Choroid plexus epithelial cell (primary cell): ENCODE data around the gene IRF2.

Experiments
- DNase-seq: peaks from one replicate; pipeline ENCODE4 v3.0.0-alpha.2; 2010; ENCODE audit warnings: low read depth
- H3K4me3 ChIP-seq: 2 replicates; pipeline ENCODE4 v1.5.1; 2011; ENCODE audit warnings: low read depth, mild to moderate bottlenecking, control low read depth, low read length, moderate library complexity
- TF ChIP-seq, protein P1 (sequence below): conservative IDR thresholded peaks from 2 replicates; pipeline ENCODE4 v1.5.1; 2011; ENCODE audit warnings: low read depth, mild to moderate bottlenecking, control low read depth, inconsistent platforms, low read length, moderate library complexity

IRF2 gene

GRCh38 chr4:184475096-184475461 is 729 bp upstream of the IRF2 start:
- H3K4me3 ChIP-seq = peak overlapping the region; percentile 73
- TF ChIP-seq, protein P1, sequence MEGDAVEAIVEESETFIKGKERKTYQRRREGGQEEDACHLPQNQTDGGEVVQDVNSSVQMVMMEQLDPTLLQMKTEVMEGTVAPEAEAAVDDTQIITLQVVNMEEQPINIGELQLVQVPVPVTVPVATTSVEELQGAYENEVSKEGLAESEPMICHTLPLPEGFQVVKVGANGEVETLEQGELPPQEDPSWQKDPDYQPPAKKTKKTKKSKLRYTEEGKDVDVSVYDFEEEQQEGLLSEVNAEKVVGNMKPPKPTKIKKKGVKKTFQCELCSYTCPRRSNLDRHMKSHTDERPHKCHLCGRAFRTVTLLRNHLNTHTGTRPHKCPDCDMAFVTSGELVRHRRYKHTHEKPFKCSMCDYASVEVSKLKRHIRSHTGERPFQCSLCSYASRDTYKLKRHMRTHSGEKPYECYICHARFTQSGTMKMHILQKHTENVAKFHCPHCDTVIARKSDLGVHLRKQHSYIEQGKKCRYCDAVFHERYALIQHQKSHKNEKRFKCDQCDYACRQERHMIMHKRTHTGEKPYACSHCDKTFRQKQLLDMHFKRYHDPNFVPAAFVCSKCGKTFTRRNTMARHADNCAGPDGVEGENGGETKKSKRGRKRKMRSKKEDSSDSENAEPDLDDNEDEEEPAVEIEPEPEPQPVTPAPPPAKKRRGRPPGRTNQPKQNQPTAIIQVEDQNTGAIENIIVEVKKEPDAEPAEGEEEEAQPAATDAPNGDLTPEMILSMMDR = no peak
- DNase-seq = peak; percentile 61

DNA sequence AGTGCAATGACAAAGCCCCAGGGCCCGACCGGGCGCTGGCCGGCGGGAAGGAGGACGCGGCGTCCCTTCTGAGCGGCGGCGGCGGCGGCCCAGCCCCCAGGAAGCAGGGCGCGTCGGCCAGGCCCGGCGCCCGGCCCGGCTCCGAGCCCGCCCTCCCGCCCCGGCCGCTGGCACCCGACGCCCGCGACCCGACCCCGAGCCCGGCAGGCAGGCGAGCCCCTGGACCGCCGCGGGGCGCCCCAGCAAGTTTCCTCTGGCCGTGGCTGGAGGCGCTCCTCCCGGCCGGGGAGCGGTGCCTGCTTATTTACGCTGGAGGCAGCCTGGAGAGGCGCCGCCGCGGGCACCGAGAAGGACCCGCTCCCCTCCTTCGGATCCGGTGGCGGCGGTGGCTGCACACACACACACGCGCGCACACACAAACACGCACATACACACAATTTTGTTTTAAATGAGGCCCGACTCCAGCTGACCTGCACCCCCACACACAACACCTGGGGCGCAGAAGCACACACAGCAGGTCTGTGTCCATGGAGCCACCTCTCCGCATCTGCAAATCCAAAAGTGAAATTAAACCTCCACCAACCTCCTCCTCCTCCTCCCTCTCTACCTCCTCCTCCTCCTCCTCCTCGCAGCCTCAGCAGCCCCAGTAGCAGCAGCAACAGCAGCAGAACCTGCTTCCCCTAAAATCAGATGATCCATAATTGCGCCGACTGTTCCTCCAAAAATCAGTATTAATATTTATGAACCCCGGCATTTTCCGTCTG is 669 bp downstream of the IRF2 start:
- H3K4me3 ChIP-seq = peak overlapping the region; percentile 93
- TF ChIP-seq, protein P1 = no peak
- DNase-seq = peak; percentile 52

DNA sequence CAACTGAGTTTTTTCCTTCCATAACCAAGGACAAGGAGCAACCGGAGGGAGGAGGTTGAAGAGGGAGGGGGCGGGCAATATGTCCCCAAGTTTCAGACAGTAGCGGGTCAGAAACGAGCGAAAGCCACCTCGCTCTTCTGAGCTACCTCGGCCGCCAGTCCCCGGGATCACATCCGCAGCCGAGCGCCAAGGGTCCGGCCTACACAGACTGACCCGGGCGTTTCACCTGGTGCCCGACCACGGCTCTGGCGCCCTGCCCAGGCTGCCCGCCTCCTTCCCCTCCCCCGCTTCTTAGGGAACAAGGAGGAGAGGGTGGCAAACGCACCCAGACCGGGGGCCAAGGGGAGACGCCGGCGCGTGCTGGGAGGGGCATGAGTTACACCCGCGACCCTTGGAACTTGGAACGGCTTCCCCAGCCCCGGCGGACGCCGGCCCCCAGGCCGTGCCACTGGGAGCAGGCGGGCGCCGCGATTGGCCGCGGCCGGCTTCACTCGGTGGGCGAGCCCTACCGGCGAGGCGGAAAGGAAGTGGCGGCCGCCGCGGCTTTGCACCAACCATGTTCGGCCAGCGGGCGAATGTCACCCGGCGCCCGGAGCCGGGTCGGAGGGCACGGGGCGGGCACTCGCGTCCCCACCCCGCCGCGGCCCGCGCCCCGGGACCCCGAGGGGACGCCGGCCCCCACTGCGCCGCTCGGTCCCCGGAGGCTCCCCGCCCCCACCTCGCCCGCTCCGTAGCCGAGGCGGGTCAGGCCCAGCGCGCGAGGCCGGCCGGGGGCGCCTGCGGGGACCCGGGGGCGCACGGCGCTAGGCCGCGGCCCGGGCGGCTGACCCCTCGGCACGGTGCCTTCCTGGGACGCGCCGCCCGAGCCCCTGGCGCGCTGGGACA is 1.5 kb downstream of the IRF2 start:
- TF ChIP-seq, protein P1 = no peak
- peak overlapping the region; percentile 93 for H3K4me3 ChIP-seq
- DNase-seq = peak; percentile 60

GRCh38 chr4:184471881-184472613 is 2.3 kb downstream of the IRF2 start:
- DNase-seq = peak; percentile 33
- TF ChIP-seq, protein P1 = peak; percentile 24
- H3K4me3 ChIP-seq = peak overlapping the region; percentile 93

- TF ChIP-seq, protein P1 = no peak
- H3K4me3 ChIP-seq = no peak overlapping the region
- DNase-seq = no peak
Measured at GRCh38 chr4:184470785-184471110, 3.6 kb downstream of the IRF2 start.

DNA sequence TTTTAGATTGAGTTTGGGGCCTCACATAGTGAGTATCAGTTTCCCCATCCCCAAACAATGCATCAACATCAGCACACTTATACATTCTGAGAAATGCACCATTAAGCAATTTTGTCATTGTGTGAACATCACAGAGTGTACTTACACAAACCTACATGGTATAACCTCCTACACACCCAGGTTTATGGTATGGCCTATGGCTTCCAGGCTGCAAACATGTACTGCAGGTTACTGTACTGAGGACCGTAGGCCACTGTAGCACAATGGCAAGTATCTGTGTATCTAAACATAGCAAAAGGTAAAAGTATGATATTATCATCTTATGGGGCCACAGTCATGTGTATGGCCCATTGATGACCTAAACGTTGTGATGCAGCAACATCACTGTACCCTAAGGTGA is 7.7 kb downstream of the IRF2 start:
- no peak for DNase-seq
- TF ChIP-seq, protein P1 = no peak
- H3K4me3 ChIP-seq = no peak overlapping the region
